Measurements from ENCODE around the gene CRBN.

Gene CRBN

GRCh38 chr3:3170998-3171397, 8.5 kb downstream of the CRBN start:
- DNase-seq = peak in 1 of 2 donors; percentile 18

- DNase-seq = no peak
These were observed 13.8 kb downstream of the CRBN start for GRCh38 chr3:3165650-3166049.

GRCh38 chr3:3165241-3165640, 14.2 kb downstream of the CRBN start:
- no peak for DNase-seq

- DNase-seq = no peak
These were observed 18.7 kb downstream of the CRBN start for GRCh38 chr3:3160826-3161225.

- no peak for DNase-seq
These were observed 22.0 kb downstream of the CRBN start for GRCh38 chr3:3157484-3157883.

GRCh38 chr3:3154879-3155610, 24.4 kb downstream of the CRBN start:
- no peak for DNase-seq

- DNase-seq = no peak
These were observed 28.0 kb downstream of the CRBN start for GRCh38 chr3:3151513-3151912.

GRCh38 chr3:3149560-3149959, 29.9 kb downstream of the CRBN start:
- DNase-seq = no peak

GRCh38 chr3:3145831-3146230, 33.7 kb downstream of the CRBN start:
- DNase-seq = no peak

GRCh38 chr3:3141939-3142338, 37.6 kb downstream of the CRBN start:
- DNase-seq = no peak

GRCh38 chr3:3137526-3137925, 42.0 kb downstream of the CRBN start:
- DNase-seq = no peak

GRCh38 chr3:3134750-3135448, 44.6 kb downstream of the CRBN start:
- DNase-seq = no peak

- DNase-seq = no peak
These were observed 46.0 kb downstream of the CRBN start for GRCh38 chr3:3133500-3133899.

- DNase-seq = no peak
These were observed 49.9 kb downstream of the CRBN start for GRCh38 chr3:3129579-3129978.

- no peak for DNase-seq
These were observed 52.0 kb downstream of the CRBN start for GRCh38 chr3:3127432-3128010.

GRCh38 chr3:3126477-3127431, 52.7 kb downstream of the CRBN start, which contains the start of gene TRNT1:
Gene TRNT1, plus strand, starts transcription at chr3:3126940. Its CDS starts 2,101 bp downstream, at chr3:3129041.
- DNase-seq = peak; percentile 77 to 85

GRCh38 chr3:3125977-3126376, 53.5 kb downstream of the CRBN start:
- DNase-seq = no peak

GRCh38 chr3:3119393-3119851, 60.1 kb downstream of the CRBN start:
- no peak for DNase-seq

- no peak for DNase-seq
These were observed 61.8 kb downstream of the CRBN start for GRCh38 chr3:3117651-3118050.

GRCh38 chr3:3113042-3113709, 66.3 kb downstream of the CRBN start:
- DNase-seq = no peak

GRCh38 chr3:3110749-3111361, 68.6 kb downstream of the CRBN start:
- no peak for DNase-seq

- DNase-seq = no peak
These were observed 69.2 kb downstream of the CRBN start, which contains the start of gene IL5RA for GRCh38 chr3:3110299-3110630. Gene IL5RA, minus strand, starts transcription at chr3:3110374. Its CDS starts 5,390 bp downstream, at chr3:3104984.
